H1 (cell line): ENCODE results near the gene DDR2. TPM values are rescaled to one million over a fixed set of nuclear protein-coding genes. Genes with fewer than 3 reads are reported as not detected.

ENCODE experiments used
- CTCF ChIA-PET: fragments of 300-600 bp; sonication (Branson Sonifier 250); formaldehyde crosslinking; loops from one replicate; lab custom pipeline; 2021; ENCODE audit not compliant: partially characterized antibody; lab: Charles Lee
- POLR2A ChIA-PET: fragments of 300-600 bp; sonication (Branson Sonifier 250); formaldehyde crosslinking; loops from one replicate; lab custom pipeline; 2021; ENCODE audit warnings: inconsistent platforms; ENCODE audit not compliant: partially characterized antibody; lab: Charles Lee
- DNase-seq, 2 experiments: peaks; one replicate each; pipeline versions ENCODE4 v3.0.0 to v3.0.0-alpha.2; 2010 to 2022; ENCODE audit warnings: low spot score in 2 of 2, low read depth in 1 of 2, mixed read lengths in 1 of 2
- FAIRE-seq: peaks from 2 replicates; lab custom pipeline; 2011; peaks lifted over from hg19 to GRCh38; lab: Jason Lieb, UNC
- H2AFZ ChIP-seq: 2 replicates; pipeline ENCODE4 v1.8.1; 2012; ENCODE audit warnings: low read length, inconsistent platforms
- H2AK5ac ChIP-seq: 2 replicates; pipeline ENCODE4 v1.6.1; 2013; ENCODE audit warnings: low read depth, low read length
- H2BK120ac ChIP-seq: replicated peaks from 2 replicates; pipeline ENCODE3; 2013; ENCODE audit warnings: low read depth, low read length, inconsistent platforms
- H2BK12ac ChIP-seq: 2 replicates; pipeline ENCODE4 v1.6.1; 2013; ENCODE audit warnings: low read depth, low read length
- H2BK15ac ChIP-seq: 2 replicates; pipeline ENCODE4 v1.6.1; 2013; ENCODE audit warnings: low read length
- H2BK20ac ChIP-seq: 2 replicates; pipeline ENCODE4 v1.6.1; 2013; ENCODE audit warnings: low read length
- H2BK5ac ChIP-seq: 2 replicates; pipeline ENCODE4 v1.6.1; 2013; ENCODE audit warnings: low read depth, low read length
- H3K14ac ChIP-seq: 2 replicates; pipeline ENCODE4 v1.6.1; 2013; ENCODE audit warnings: inconsistent platforms; ENCODE audit not compliant: insufficient read length
- H3K18ac ChIP-seq: 2 replicates; pipeline ENCODE4 v1.6.1; 2013; ENCODE audit warnings: low read length; ENCODE audit errors: extremely low read depth
- H3K23ac ChIP-seq: 2 replicates; pipeline ENCODE4 v1.6.1; 2013; ENCODE audit warnings: inconsistent platforms; ENCODE audit not compliant: insufficient read length
- H3K23me2 ChIP-seq: 2 replicates; pipeline ENCODE4 v1.6.1; 2013; ENCODE audit warnings: low read depth, low read length
- H3K27ac ChIP-seq: 2 replicates; pipeline ENCODE4 v1.6.1; 2011; ENCODE audit warnings: low read depth, low read length, inconsistent platforms
- H3K27me3 ChIP-seq, 4 experiments: replicated peaks in 1 of 4; 1 replicate in 1 of 4; 2 replicates in 3 of 4; pipeline versions ENCODE4 v1.6.1 to v1.8.1; 2011 to 2013; ENCODE audit warnings: low read length in 3 of 4, mild to moderate bottlenecking in 3 of 4, inconsistent platforms in 2 of 4, mixed read lengths in 2 of 4, moderate library complexity in 1 of 4; ENCODE audit not compliant: control insufficient read depth in 3 of 4, insufficient read depth in 3 of 4; ENCODE audit errors: extremely low read depth in 1 of 4
- H3K36me3 ChIP-seq, 4 experiments: 2 replicates each; pipeline versions ENCODE4 v1.6.1 to v1.8.1; 2011 to 2013; ENCODE audit warnings: mild to moderate bottlenecking in 4 of 4, low read length in 3 of 4, moderate library complexity in 2 of 4, control low read depth in 1 of 4, inconsistent platforms in 1 of 4; ENCODE audit not compliant: insufficient read depth in 4 of 4, control insufficient read depth in 2 of 4
- H3K4ac ChIP-seq: replicated peaks from 2 replicates; pipeline ENCODE3; 2013; ENCODE audit warnings: low read length, low read depth, mixed read lengths, inconsistent platforms; ENCODE audit not compliant: insufficient read length
- H3K4me1 ChIP-seq, 4 experiments: replicated peaks in 1 of 4; 1 replicate in 1 of 4; 2 replicates in 3 of 4; pipeline versions ENCODE4 v1.6.1 to v1.8.1; 2011 to 2013; ENCODE audit warnings: low read length in 3 of 4, inconsistent platforms in 2 of 4, mixed read lengths in 1 of 4; ENCODE audit not compliant: insufficient read depth in 4 of 4, control insufficient read depth in 3 of 4
- H3K4me2 ChIP-seq, 2 experiments: 2 replicates each; pipeline versions ENCODE4 v1.6.1 to v1.8.1; 2011 to 2013; ENCODE audit warnings: low read depth in 2 of 2, low read length in 2 of 2, control low read depth in 1 of 2, inconsistent platforms in 1 of 2, mild to moderate bottlenecking in 1 of 2; ENCODE audit not compliant: insufficient read depth in 1 of 2
- H3K4me3 ChIP-seq, 4 experiments: fragments of 200-600, 300-600 bp in 1 of 4; sonication (generic), shearing (Covaris generic), sonication (Bioruptor Twin) in 1 of 4; 2 replicates each; pipeline versions ENCODE4 v1.5.1 to v1.8.1; 2011 to 2016; ENCODE audit warnings: low read length in 4 of 4, low read depth in 3 of 4, control low read depth in 2 of 4, inconsistent platforms in 2 of 4, mild to moderate bottlenecking in 2 of 4, mixed read lengths in 1 of 4, moderate library complexity in 1 of 4; ENCODE audit not compliant: insufficient read depth in 2 of 4; ENCODE audit errors: extremely low read depth in 1 of 4
- H3K56ac ChIP-seq: replicated peaks from 2 replicates; pipeline ENCODE3; 2013; ENCODE audit warnings: low read depth, mild to moderate bottlenecking, mixed read lengths, low read length, inconsistent platforms; ENCODE audit not compliant: insufficient read length
- H3K79me1 ChIP-seq: 2 replicates; pipeline ENCODE4 v1.6.1; 2013; ENCODE audit warnings: low read depth, low read length, control low read depth
- H3K79me2 ChIP-seq, 2 experiments: 2 replicates each; pipeline versions ENCODE4 v1.6.1 to v1.8.1; 2012 to 2013; ENCODE audit warnings: low read length in 2 of 2, mild to moderate bottlenecking in 2 of 2, inconsistent platforms in 1 of 2; ENCODE audit not compliant: insufficient read depth in 2 of 2, control insufficient read depth in 1 of 2
- H3K9ac ChIP-seq, 4 experiments: replicated peaks in 1 of 4; 1 replicate in 1 of 4; 2 replicates in 3 of 4; pipeline versions ENCODE4 v1.6.1 to v1.8.1; 2011 to 2013; ENCODE audit warnings: low read depth in 3 of 4, low read length in 3 of 4, control low read depth in 2 of 4, mild to moderate bottlenecking in 2 of 4, moderate library complexity in 2 of 4, inconsistent platforms in 1 of 4; ENCODE audit errors: extremely low read depth in 1 of 4
- H3K9me3 ChIP-seq, 2 experiments: 2 replicates each; pipeline versions ENCODE4 v1.6.1 to v1.8.1; 2012 to 2013; ENCODE audit warnings: mild to moderate bottlenecking in 2 of 2, moderate library complexity in 2 of 2, control low read depth in 1 of 2, inconsistent platforms in 1 of 2, low read depth in 1 of 2, low read length in 1 of 2, mixed read lengths in 1 of 2; ENCODE audit not compliant: insufficient read depth in 2 of 2
- H4K20me1 ChIP-seq, 2 experiments: replicated peaks in 1 of 2; 2 replicates each; pipeline versions ENCODE3 to v1.8.1; 2011 to 2013; ENCODE audit warnings: inconsistent platforms in 2 of 2, low read length in 2 of 2, mild to moderate bottlenecking in 1 of 2; ENCODE audit not compliant: insufficient read depth in 2 of 2, control insufficient read depth in 1 of 2
- H4K5ac ChIP-seq: 2 replicates; pipeline ENCODE4 v1.6.1; 2013; ENCODE audit warnings: low read length, low read depth, mixed read lengths, inconsistent platforms; ENCODE audit not compliant: insufficient read length
- H4K8ac ChIP-seq: 2 replicates; pipeline ENCODE4 v1.8.0; 2013; ENCODE audit warnings: mild to moderate bottlenecking, moderate library complexity, low read length, inconsistent platforms; ENCODE audit not compliant: insufficient read depth; ENCODE audit errors: extremely low read depth
- H4K91ac ChIP-seq: replicated peaks from 2 replicates; pipeline ENCODE3; 2013; ENCODE audit warnings: low read length, mixed read lengths, inconsistent platforms; ENCODE audit not compliant: insufficient read length
- SP2 ChIP-seq: IDR thresholded peaks from 2 replicates; pipeline ENCODE4 v1.6.1; 2012; ENCODE audit warnings: mild to moderate bottlenecking, low read length, inconsistent platforms
- TAF1 ChIP-seq: IDR thresholded peaks from 2 replicates; pipeline ENCODE4 v1.6.1; 2011; ENCODE audit warnings: mild to moderate bottlenecking, low read depth, low read length
- WGBS, 2 experiments: shearing (Covaris generic) in 1 of 2; methylation state at CpG; one replicate each; pipeline versions ENCODE4 v1.1.6 to v1.1.7; 2013 to 2015; ENCODE audit warnings: low lambda C conversion rate in 2 of 2, mixed read lengths in 2 of 2, inconsistent platforms in 1 of 2, low coverage in 1 of 2, missing lambda C conversion rate in 1 of 2; ENCODE audit not compliant: insufficient replicate concordance in 2 of 2, insufficient coverage in 1 of 2, insufficient read length in 1 of 2; ENCODE audit errors: extremely low coverage in 1 of 2, missing lambda C conversion rate in 1 of 2; 5-methylcytosine and 5-hydroxymethylcytosine counted together
- polyA plus RNA-seq, 7 experiments: library from polyadenylated mRNA; depleted of rRNA in 3 of 7; stranded (reverse) in 5 of 7; unstranded in 2 of 7; fragments of >200 nt in 5 of 7; fragments of 200-250 nt in 2 of 7; gene quantifications; 1 replicate in 5 of 7; 2 replicates in 1 of 7; 4 replicates in 1 of 7; pipeline versions ENCODE4 v1.2.1 to v1.2.3, GENCODE V29; 2011 to 2013; ENCODE audit warnings: missing spikeins in 2 of 7, mixed read lengths in 2 of 7
- total RNA-seq: library from RNA; stranded (reverse); fragmentation: NEBNext Ultra II Directional; extraction: Animal tissue kit (Norgen Biotek cat#: 25700); gene quantifications from 2 replicates; pipeline ENCODE4 v1.2.1, GENCODE V29; 2021

DDR2 gene
- total and polyA plus RNA-seq, 2 of the 8 experiments (the other 6 are each of a cell fraction or from before 2014, with no cell fraction given), result 1.00 to 2.1 TPM

- Histone ChIP-seq H3K9ac (no peak overlapping the region), H4K5ac (no peak overlapping the region), H3K14ac (no peak overlapping the region), H2BK20ac (no peak overlapping the region), H3K27ac (no peak overlapping the region), H3K36me3 (no peaks in the 10 kb centered on the region), H2BK12ac (no peak overlapping the region), H3K4ac (no peak overlapping the region), H3K4me1 (no peaks in the 10 kb centered on the region), H3K23ac (no peak overlapping the region)
- POLR2A ChIA-PET, result no interaction called here
- no peak for TF ChIP-seq SP2
- no peak for TF ChIP-seq TAF1
- TF ChIP-seq, all 59 proteins: peak for 0
- Histone ChIP-seq H4K8ac (no peak overlapping the region), H2BK120ac (no peak overlapping the region), H3K4me3 (no peak overlapping the region), H4K20me1 (no peaks in the 10 kb centered on the region), H3K4me2 (no peak overlapping the region), H3K79me2 (no peaks in the 10 kb centered on the region), H3K56ac (no peak overlapping the region), H4K91ac (no peak overlapping the region), H2BK5ac (no peak overlapping the region), H2BK15ac (no peak overlapping the region), H3K79me1 (no peaks in the 10 kb centered on the region), H2AFZ (no peak overlapping the region), H3K23me2 (no peaks in the 10 kb centered on the region), H3K9me3 (no peaks in the 10 kb centered on the region), H3K18ac (no peak overlapping the region), H3K27me3 (no peaks in the 10 kb centered on the region), H2AK5ac (no peak overlapping the region)
- WGBS, 2 experiments, result 81% methylated on average over 2 of the region's 2 CpGs; no CpG with 5 or more reads in 1 of the 2 experiments
- DNase-seq (no peak), FAIRE-seq (no peak)
- CTCF ChIA-PET, result interaction anchor here (1.0 to 3.6 kb wide), 4 partner anchors 8 to 29 kb away, joined by 4 to 16 read pairs (median 5); no protein-coding TSS in a partner anchor
Measured at GRCh38 chr1:162626094-162626493, 6.2 kb upstream of the DDR2 start.
